Choroid plexus epithelial cell (primary cell): Measurements from ENCODE around the gene UBE3B.

Experiments
- DNase-seq: peaks from one replicate; pipeline ENCODE4 v3.0.0-alpha.2; 2010; ENCODE audit warnings: low read depth
- H3K4me3 ChIP-seq: 2 replicates; pipeline ENCODE4 v1.5.1; 2011; ENCODE audit warnings: low read depth, mild to moderate bottlenecking, control low read depth, low read length, moderate library complexity
- CTCF ChIP-seq: conservative IDR thresholded peaks from 2 replicates; pipeline ENCODE4 v1.5.1; 2011; ENCODE audit warnings: low read depth, mild to moderate bottlenecking, control low read depth, inconsistent platforms, low read length, moderate library complexity

The UBE3B gene

DNA sequence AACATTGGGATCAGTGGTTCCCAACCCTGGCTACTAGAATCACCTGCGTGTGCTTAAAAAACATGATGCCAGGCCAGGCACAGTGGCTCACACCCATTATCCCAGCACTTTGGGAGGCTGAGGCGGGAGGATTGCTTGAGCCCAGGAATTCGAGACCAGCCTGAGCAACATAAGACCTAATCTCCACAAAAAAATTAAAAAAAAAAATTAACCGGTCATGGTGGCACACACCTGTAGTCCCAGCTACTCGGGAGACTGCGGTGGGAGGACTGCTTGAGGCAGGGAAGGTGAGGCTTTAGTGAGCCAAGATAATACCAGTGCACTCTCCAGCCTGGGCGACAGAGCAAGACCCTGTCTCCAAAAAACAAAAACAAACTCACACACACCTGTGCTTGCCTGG lies 2.3 kb upstream of the UBE3B start:
- no peak for DNase-seq
- TF ChIP-seq CTCF = no peak
- no peak overlapping the region for H3K4me3 ChIP-seq

- no peak for DNase-seq
- TF ChIP-seq CTCF = no peak
Measured at GRCh38 chr12:109475993-109476806, 1.2 kb upstream of the UBE3B start.

GRCh38 chr12:109476807-109477184 lies 638 bp upstream of the UBE3B start:
- DNase-seq = no peak
- H3K4me3 ChIP-seq = peak overlapping the region; percentile 68
- TF ChIP-seq CTCF = no peak

More at GRCh38 chr12:109475993-109476806, 1.2 kb upstream of the UBE3B start:
- peak overlapping the region; percentile 68 for H3K4me3 ChIP-seq

GRCh38 chr12:109477963-109478315 lies 505 bp downstream of the UBE3B start:
- TF ChIP-seq CTCF = no peak

DNA sequence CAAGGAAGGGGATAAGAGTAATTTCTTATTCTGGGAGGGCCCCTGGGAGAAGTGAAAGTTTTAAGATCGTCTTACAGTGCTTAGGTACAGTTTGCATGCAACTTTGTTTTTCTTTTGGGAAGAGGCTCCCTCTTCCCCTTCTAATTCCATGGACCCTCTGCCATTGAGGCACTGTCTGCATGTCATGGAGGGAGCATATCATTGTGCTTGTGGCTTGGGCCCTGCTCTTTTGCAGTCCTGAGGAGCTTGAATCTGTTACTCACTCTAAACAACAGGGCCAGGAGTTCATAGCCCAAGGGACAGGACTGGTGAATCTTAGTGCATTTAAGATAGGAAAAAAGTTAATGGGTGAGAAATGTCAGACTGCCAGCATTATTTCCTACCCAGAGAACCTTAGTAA lies 2.3 kb downstream of the UBE3B start:
- no peak overlapping the region for H3K4me3 ChIP-seq
- TF ChIP-seq CTCF = no peak
- DNase-seq = no peak

More at GRCh38 chr12:109477963-109478315, 505 bp downstream of the UBE3B start:
- H3K4me3 ChIP-seq = peak overlapping the region; percentile 68
- no peak for DNase-seq

- no peak for TF ChIP-seq CTCF
- DNase-seq = no peak
- no peak overlapping the region for H3K4me3 ChIP-seq
Measured at GRCh38 chr12:109480356-109480755, 2.9 kb downstream of the UBE3B start.

DNA sequence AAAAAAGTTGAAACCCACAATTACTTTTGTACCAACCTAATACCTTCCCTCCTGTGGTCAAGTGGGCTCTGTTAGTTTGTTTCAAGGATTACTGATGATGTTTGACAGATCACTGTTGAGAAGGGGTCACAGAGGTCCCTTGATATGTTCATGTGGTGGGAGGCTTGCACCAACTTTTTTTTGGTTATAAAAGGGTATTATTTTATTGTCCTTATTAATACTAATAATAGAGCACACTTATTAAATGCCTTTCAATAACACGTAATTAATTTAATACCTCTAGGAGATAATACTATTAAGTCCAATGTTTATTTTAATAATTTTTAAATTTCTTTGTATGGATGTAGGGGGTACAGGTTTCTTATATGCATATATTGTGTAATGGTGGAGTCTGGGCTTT lies 4.4 kb downstream of the UBE3B start:
- H3K4me3 ChIP-seq = no peak overlapping the region
- no peak for TF ChIP-seq CTCF
- DNase-seq = no peak
